Measurements from ENCODE around the gene MICAL3. TPM values are rescaled to one million over a fixed set of nuclear protein-coding genes. Genes with fewer than 3 reads are reported as not detected.

Gene MICAL3
- total and polyA plus RNA-seq, 9 of the 15 experiments (the other 6 are each of a cell fraction or from before 2014, with no cell fraction given), result 0.53 to 32.1 (median 12.3) TPM

DNA sequence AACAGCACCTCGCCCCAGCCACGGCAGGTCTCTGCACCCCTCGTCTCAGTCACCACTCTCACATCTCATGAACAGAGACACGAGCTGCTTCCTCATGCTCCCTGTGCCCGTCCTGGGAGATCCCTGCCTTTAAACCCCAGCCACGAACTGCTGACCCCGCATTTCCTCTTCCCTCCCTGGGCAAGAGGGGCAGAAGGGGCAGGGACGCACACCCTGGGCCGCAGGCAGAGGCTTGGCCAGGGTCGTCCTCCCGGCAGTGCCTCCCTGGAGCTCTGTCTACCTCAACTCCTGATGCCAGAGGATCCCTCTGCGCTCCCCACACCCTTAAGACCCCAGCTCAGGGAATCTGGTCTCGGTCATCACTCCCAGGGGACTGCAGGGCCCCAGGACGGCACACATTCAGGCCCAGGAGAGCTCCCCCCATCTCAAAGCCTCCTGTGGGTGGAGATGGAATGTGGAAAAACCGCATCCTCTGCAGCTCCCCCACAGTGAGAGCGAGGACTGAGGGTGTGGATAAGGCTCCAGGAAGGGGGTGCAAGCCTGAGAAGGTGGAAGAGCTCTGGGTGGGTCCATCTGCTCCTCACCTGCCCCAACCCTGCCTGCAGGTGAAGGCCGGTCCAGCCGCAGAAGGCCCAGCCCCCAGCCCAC lies 251.3 kb downstream of the MICAL3 start (continued):
- TF ChIP-seq U2AF1 (optimal IDR thresholded peaks at IDR 0.05; ENCODE audit: low read depth, low read length), result no peak
- TF ChIP-seq RNF219 (CRISPR knock-in tag; IDR thresholded peaks at IDR 0.05), result no peak
- no peak for TF ChIP-seq E4F1 (CRISPR knock-in tag; IDR thresholded peaks at IDR 0.05; ENCODE audit: borderline replicate concordance)
- peak; percentile 74 for TF ChIP-seq CBFA2T3 (IDR thresholded peaks at IDR 0.05)
- no peak for TF ChIP-seq ELK1 (CRISPR knock-in tag; IDR thresholded peaks at IDR 0.05)
- TF ChIP-seq, protein P1, sequence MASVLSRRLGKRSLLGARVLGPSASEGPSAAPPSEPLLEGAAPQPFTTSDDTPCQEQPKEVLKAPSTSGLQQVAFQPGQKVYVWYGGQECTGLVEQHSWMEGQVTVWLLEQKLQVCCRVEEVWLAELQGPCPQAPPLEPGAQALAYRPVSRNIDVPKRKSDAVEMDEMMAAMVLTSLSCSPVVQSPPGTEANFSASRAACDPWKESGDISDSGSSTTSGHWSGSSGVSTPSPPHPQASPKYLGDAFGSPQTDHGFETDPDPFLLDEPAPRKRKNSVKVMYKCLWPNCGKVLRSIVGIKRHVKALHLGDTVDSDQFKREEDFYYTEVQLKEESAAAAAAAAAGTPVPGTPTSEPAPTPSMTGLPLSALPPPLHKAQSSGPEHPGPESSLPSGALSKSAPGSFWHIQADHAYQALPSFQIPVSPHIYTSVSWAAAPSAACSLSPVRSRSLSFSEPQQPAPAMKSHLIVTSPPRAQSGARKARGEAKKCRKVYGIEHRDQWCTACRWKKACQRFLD (CRISPR knock-in tag; IDR thresholded peaks at IDR 0.05), result no peak
- no peak for TF ChIP-seq PHTF2 (CRISPR knock-in tag; IDR thresholded peaks at IDR 0.05)
- TF ChIP-seq ZBED1 (IDR thresholded peaks at IDR 0.05), result no peak
- no peak for TF ChIP-seq PML (IDR thresholded peaks at IDR 0.05; ENCODE audit: low read length)
- TF ChIP-seq CREM (IDR thresholded peaks at IDR 0.05; ENCODE audit: low read depth), result peak; percentile 2; the same call in 1 of the 2 replicates
- TF ChIP-seq C11orf30 (IDR thresholded peaks at IDR 0.05; ENCODE audit: low read depth), result peak; percentile 64
- TF ChIP-seq TEAD1 (CRISPR knock-in tag; IDR thresholded peaks at IDR 0.05), result peak; percentile 86 to 97
- TF ChIP-seq, protein P2, sequence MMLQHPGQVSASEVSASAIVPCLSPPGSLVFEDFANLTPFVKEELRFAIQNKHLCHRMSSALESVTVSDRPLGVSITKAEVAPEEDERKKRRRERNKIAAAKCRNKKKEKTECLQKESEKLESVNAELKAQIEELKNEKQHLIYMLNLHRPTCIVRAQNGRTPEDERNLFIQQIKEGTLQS (IDR thresholded peaks at IDR 0.05), result no peak
- TF ChIP-seq, protein P2 (CRISPR knock-in tag; conservative IDR thresholded peaks at IDR 0.05), result no peak
- no peak for TF ChIP-seq CLOCK (CRISPR knock-in tag; IDR thresholded peaks at IDR 0.05; ENCODE audit: borderline replicate concordance)
- no peak for TF ChIP-seq POLR2AphosphoS2 (IDR thresholded peaks at IDR 0.05; ENCODE audit: low read length)
- TF ChIP-seq HDAC8 (tag; IDR thresholded peaks at IDR 0.05), result no peak
- TF ChIP-seq ZC3H8 (IDR thresholded peaks at IDR 0.05), result no peak

All from K562 (cell line).